ENCODE data around the gene KIF17. TPM values are rescaled to one million over a fixed set of nuclear protein-coding genes. Genes with fewer than 3 reads are reported as not detected.

KIF17 gene
- total and polyA plus RNA-seq, 2 of the 4 experiments (the other 2 are of a cell fraction): 4.5 to 5.7 TPM

DNA sequence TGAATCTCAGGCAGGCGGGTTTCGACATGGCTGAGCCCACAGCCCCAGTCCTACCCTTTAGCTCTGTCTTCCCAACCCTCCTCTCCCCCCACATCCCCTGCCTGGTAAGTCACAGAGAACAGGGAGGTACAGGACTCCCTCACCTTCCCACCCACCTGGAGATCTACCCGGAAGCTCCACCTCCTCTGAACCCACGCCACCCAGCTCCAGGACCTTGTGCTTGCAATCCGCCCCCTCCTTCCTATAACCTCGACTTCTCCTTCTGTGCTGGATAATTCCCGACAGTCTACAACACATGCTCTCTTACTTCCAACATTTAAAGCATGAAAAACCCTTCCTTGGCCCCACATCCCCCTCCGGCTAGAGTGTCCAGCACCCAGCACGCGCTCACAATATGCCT, 22.3 kb downstream of the KIF17 start:
- Histone ChIP-seq H3K9me3 (ENCODE audit: control insufficient read depth, insufficient read depth, low read length) (no peaks in the 10 kb centered on the region), H2AK5ac (ENCODE audit: low read depth, low read length) (peak overlapping the region; percentile 92), H3K27me3 (ENCODE audit: control insufficient read depth, insufficient read depth, low read length) (no peaks in the 10 kb centered on the region), H3K14ac (replicated peaks; ENCODE audit: low read depth, low read length) (no peak overlapping the region), H3K36me3 (ENCODE audit: control insufficient read depth, insufficient read depth, low read length) (no peaks in the 10 kb centered on the region), H2BK5ac (ENCODE audit: low read depth, low read length, poor library complexity, severe bottlenecking) (no peak overlapping the region), H2BK120ac (ENCODE audit: low read depth, low read length) (no peak overlapping the region), H4K8ac (ENCODE audit: low read depth in 2 of 2, low read length in 2 of 2) (no peak overlapping the region; a peak in 1 of 4 replicates), H3K9ac (ENCODE audit: low read depth, low read length) (no peak overlapping the region), H2AFZ (replicated peaks; ENCODE audit: low read length, poor library complexity) (no peak overlapping the region), H2BK15ac (ENCODE audit: low read depth, low read length) (no peak overlapping the region), H4K91ac (ENCODE audit: insufficient read depth, low read depth, low read length) (no peak overlapping the region), H3K4ac (ENCODE audit: low read depth, low read length) (no peak overlapping the region; the same call in 1 of the 2 replicates), H3K56ac (ENCODE audit: extremely low read depth, insufficient read depth, low read length) (no peak overlapping the region), H3K9me1 (ENCODE audit: insufficient read depth, low read length) (peaks cover 11% of the 10 kb centered on the region), H4K5ac (ENCODE audit: low read depth, low read length) (no peak overlapping the region), H3K79me1 (ENCODE audit: low read depth in 1 of 2, low read length in 2 of 2) (peaks cover 15 to 35% of the 10 kb centered on the region in 2 experiments), H3K18ac (ENCODE audit: low read depth, low read length) (no peak overlapping the region), H4K20me1 (ENCODE audit: insufficient read depth, low read length) (no peaks in the 10 kb centered on the region), H3K23ac (ENCODE audit: low read depth, low read length) (no peak overlapping the region), H2BK20ac (ENCODE audit: low read depth, low read length) (no peak overlapping the region), H3K4me3 (ENCODE audit: insufficient read depth, low read depth, low read length) (no peak overlapping the region), H3K4me1 (ENCODE audit: control insufficient read depth, insufficient read depth, low read length) (peaks cover 14% of the 10 kb centered on the region), H3K4me2 (ENCODE audit: low read depth, low read length) (no peak overlapping the region), H3K27ac (ENCODE audit: insufficient read depth, low read length) (no peak overlapping the region), H2AK9ac (replicated peaks; ENCODE audit: low read depth, low read length, poor library complexity) (no peak overlapping the region)
- BruUV-seq (replicated peaks): no TSS peak
- WGBS, 2 experiments (ENCODE audit: extremely low coverage in 2 of 2, insufficient read length in 1 of 2): 86% methylated on average over 8 of the region's 10 CpGs; no CpG with 5 or more reads in 1 of the 2 experiments
- ATAC-seq (ENCODE audit: low read depth): no peak
- intact Hi-C loops (cut with micrococcal nuclease) (loop anchor here (5.0 kb wide), 4 partner anchors 172 to 672 kb away; partner anchors contain the start of gene EIF4G3), in situ Hi-C loops (cut with MboI; ENCODE audit: low sequenced_read_pairs) (loop anchor here (5.0 to 25.0 kb wide), 2 partner anchors 502 to 667 kb away; no protein-coding TSS in a partner anchor), dilution Hi-C loops (cut with HindIII; ENCODE audit: low sequenced_read_pairs, unreplicated experiment) (no loop called here)
- ChIA-PET CTCF (no interaction called here), POLR2A (ENCODE audit: unreplicated experiment) (no interaction called here)
- TF ChIP-seq MXI1 (IDR thresholded peaks at IDR 0.05; ENCODE audit: borderline replicate concordance, low read depth, low read length) (no peak), MAFK (IDR thresholded peaks at IDR 0.05; ENCODE audit: low read depth, low read length) (no peak), RFX5 (IDR thresholded peaks at IDR 0.05; ENCODE audit: low read depth, low read length) (no peak), NFE2L2 (IDR thresholded peaks at IDR 0.05; ENCODE audit: low read depth, low read length) (no peak), RAD21 (IDR thresholded peaks at IDR 0.05; ENCODE audit: low read length) (no peak), RCOR1 (IDR thresholded peaks at IDR 0.05; ENCODE audit: insufficient replicate concordance, low read length) (no peak), CEBPB (IDR thresholded peaks at IDR 0.05; ENCODE audit: low read depth, low read length) (no peak), MAZ (IDR thresholded peaks at IDR 0.05; ENCODE audit: borderline replicate concordance, low read depth, low read length) (no peak), BHLHE40 (IDR thresholded peaks at IDR 0.05; ENCODE audit: low read depth, low read length) (no peak), CHD1 (IDR thresholded peaks at IDR 0.05; ENCODE audit: low read depth, low read length) (no peak), POLR2A (IDR thresholded peaks at IDR 0.05; ENCODE audit: low read depth, low read length) (no peak), SMC3 (IDR thresholded peaks at IDR 0.05; ENCODE audit: low read depth, low read length) (no peak), FOS (IDR thresholded peaks at IDR 0.05; ENCODE audit: low read depth, low read length) (no peak)
- TF ChIP-seq, protein P1, sequence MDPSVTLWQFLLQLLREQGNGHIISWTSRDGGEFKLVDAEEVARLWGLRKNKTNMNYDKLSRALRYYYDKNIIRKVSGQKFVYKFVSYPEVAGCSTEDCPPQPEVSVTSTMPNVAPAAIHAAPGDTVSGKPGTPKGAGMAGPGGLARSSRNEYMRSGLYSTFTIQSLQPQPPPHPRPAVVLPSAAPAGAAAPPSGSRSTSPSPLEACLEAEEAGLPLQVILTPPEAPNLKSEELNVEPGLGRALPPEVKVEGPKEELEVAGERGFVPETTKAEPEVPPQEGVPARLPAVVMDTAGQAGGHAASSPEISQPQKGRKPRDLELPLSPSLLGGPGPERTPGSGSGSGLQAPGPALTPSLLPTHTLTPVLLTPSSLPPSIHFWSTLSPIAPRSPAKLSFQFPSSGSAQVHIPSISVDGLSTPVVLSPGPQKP (IDR thresholded peaks at IDR 0.05; ENCODE audit: borderline replicate concordance, low read depth, low read length): no peak
- TF ChIP-seq, protein P2, sequence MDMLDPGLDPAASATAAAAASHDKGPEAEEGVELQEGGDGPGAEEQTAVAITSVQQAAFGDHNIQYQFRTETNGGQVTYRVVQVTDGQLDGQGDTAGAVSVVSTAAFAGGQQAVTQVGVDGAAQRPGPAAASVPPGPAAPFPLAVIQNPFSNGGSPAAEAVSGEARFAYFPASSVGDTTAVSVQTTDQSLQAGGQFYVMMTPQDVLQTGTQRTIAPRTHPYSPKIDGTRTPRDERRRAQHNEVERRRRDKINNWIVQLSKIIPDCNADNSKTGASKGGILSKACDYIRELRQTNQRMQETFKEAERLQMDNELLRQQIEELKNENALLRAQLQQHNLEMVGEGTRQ (IDR thresholded peaks at IDR 0.05; ENCODE audit: low read depth, low read length): no peak
- TF ChIP-seq, protein P3, sequence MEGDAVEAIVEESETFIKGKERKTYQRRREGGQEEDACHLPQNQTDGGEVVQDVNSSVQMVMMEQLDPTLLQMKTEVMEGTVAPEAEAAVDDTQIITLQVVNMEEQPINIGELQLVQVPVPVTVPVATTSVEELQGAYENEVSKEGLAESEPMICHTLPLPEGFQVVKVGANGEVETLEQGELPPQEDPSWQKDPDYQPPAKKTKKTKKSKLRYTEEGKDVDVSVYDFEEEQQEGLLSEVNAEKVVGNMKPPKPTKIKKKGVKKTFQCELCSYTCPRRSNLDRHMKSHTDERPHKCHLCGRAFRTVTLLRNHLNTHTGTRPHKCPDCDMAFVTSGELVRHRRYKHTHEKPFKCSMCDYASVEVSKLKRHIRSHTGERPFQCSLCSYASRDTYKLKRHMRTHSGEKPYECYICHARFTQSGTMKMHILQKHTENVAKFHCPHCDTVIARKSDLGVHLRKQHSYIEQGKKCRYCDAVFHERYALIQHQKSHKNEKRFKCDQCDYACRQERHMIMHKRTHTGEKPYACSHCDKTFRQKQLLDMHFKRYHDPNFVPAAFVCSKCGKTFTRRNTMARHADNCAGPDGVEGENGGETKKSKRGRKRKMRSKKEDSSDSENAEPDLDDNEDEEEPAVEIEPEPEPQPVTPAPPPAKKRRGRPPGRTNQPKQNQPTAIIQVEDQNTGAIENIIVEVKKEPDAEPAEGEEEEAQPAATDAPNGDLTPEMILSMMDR (conservative IDR thresholded peaks at IDR 0.05; ENCODE audit: low read depth, low read length): no peak
- no peak for DNase-seq

Measured in IMR-90 (cell line).